ENCODE measurements around the gene SLC9A9.

Gene SLC9A9

GRCh38 chr3:143658116-143658515 lies 190.2 kb downstream of the SLC9A9 start:
- no peak for TF ChIP-seq CTCF (IDR thresholded peaks at IDR 0.05; ENCODE audit: low read depth, low read length)
- TF ChIP-seq EZH2phosphoT487 (IDR thresholded peaks at IDR 0.05; ENCODE audit: low read depth): no peak
- Histone ChIP-seq H3K4me3 (ENCODE audit: low read length) (no peak overlapping the region), H3K9ac (ENCODE audit: low read length) (no peak overlapping the region), H3K4me1 (ENCODE audit: low read length) (no peaks in the 10 kb centered on the region), H3K9me3 (ENCODE audit: insufficient read depth, low read length) (no peaks in the 10 kb centered on the region), H3K27me3 (ENCODE audit: low read depth, low read length) (no peaks in the 10 kb centered on the region), H3K79me2 (ENCODE audit: low read length) (no peaks in the 10 kb centered on the region), H3K27ac (ENCODE audit: low read length) (no peak overlapping the region), H4K20me1 (ENCODE audit: insufficient read depth, low read length) (no peaks in the 10 kb centered on the region), H3K4me2 (ENCODE audit: low read length) (no peak overlapping the region), H2AFZ (ENCODE audit: low read depth, low read length) (no peak overlapping the region), H3K36me3 (replicated peaks; ENCODE audit: low read depth, low read length) (no peaks in the 10 kb centered on the region)

- Histone ChIP-seq H3K4me3 (ENCODE audit: low read length) (no peak overlapping the region), H3K4me2 (ENCODE audit: low read length) (no peak overlapping the region), H3K9me3 (ENCODE audit: insufficient read depth, low read length) (no peaks in the 10 kb centered on the region), H3K27me3 (ENCODE audit: low read depth, low read length) (no peaks in the 10 kb centered on the region), H3K9ac (ENCODE audit: low read length) (no peak overlapping the region), H3K27ac (ENCODE audit: low read length) (no peak overlapping the region), H4K20me1 (ENCODE audit: insufficient read depth, low read length) (no peaks in the 10 kb centered on the region), H3K36me3 (replicated peaks; ENCODE audit: low read depth, low read length) (no peaks in the 10 kb centered on the region), H3K4me1 (ENCODE audit: low read length) (no peaks in the 10 kb centered on the region), H3K79me2 (ENCODE audit: low read length) (no peaks in the 10 kb centered on the region), H2AFZ (ENCODE audit: low read depth, low read length) (no peak overlapping the region)
- TF ChIP-seq CTCF (IDR thresholded peaks at IDR 0.05; ENCODE audit: low read depth, low read length) (no peak), EZH2phosphoT487 (IDR thresholded peaks at IDR 0.05; ENCODE audit: low read depth) (no peak)
These were observed 190.9 kb downstream of the SLC9A9 start for GRCh38 chr3:143657391-143657790.

GRCh38 chr3:143654906-143655305 lies 193.4 kb downstream of the SLC9A9 start:
- H3K4me2 ChIP-seq (ENCODE audit: low read length): no peak overlapping the region
- H2AFZ ChIP-seq (ENCODE audit: low read depth, low read length): no peak overlapping the region
- no peak overlapping the region for H3K27ac ChIP-seq (ENCODE audit: low read length)
- no peaks in the 10 kb centered on the region for H3K27me3 ChIP-seq (ENCODE audit: low read depth, low read length)
- no peaks in the 10 kb centered on the region for H3K36me3 ChIP-seq (replicated peaks; ENCODE audit: low read depth, low read length)
- TF ChIP-seq CTCF (IDR thresholded peaks at IDR 0.05; ENCODE audit: low read depth, low read length) (no peak), EZH2phosphoT487 (IDR thresholded peaks at IDR 0.05; ENCODE audit: low read depth) (no peak)
- H3K9ac ChIP-seq (ENCODE audit: low read length): no peak overlapping the region
- H3K4me1 ChIP-seq (ENCODE audit: low read length): no peaks in the 10 kb centered on the region
- no peaks in the 10 kb centered on the region for H4K20me1 ChIP-seq (ENCODE audit: insufficient read depth, low read length)
- H3K79me2 ChIP-seq (ENCODE audit: low read length): no peaks in the 10 kb centered on the region
- H3K9me3 ChIP-seq (ENCODE audit: insufficient read depth, low read length): no peaks in the 10 kb centered on the region
- H3K4me3 ChIP-seq (ENCODE audit: low read length): no peak overlapping the region

- no peak for TF ChIP-seq EZH2phosphoT487 (IDR thresholded peaks at IDR 0.05; ENCODE audit: low read depth)
- no peak for TF ChIP-seq CTCF (IDR thresholded peaks at IDR 0.05; ENCODE audit: low read depth, low read length)
- H2AFZ ChIP-seq (ENCODE audit: low read depth, low read length): no peak overlapping the region
These were observed 194.3 kb downstream of the SLC9A9 start for GRCh38 chr3:143653935-143654334.

More at GRCh38 chr3:143653935-143654334, 194.3 kb downstream of the SLC9A9 start:
- H3K79me2 ChIP-seq (ENCODE audit: low read length): no peaks in the 10 kb centered on the region
- H3K9me3 ChIP-seq (ENCODE audit: insufficient read depth, low read length): no peaks in the 10 kb centered on the region
- H3K4me2 ChIP-seq (ENCODE audit: low read length): no peak overlapping the region
- no peaks in the 10 kb centered on the region for H3K27me3 ChIP-seq (ENCODE audit: low read depth, low read length)
- no peak overlapping the region for H3K4me3 ChIP-seq (ENCODE audit: low read length)
- no peaks in the 10 kb centered on the region for H4K20me1 ChIP-seq (ENCODE audit: insufficient read depth, low read length)
- H3K36me3 ChIP-seq (replicated peaks; ENCODE audit: low read depth, low read length): no peaks in the 10 kb centered on the region
- H3K9ac ChIP-seq (ENCODE audit: low read length): no peak overlapping the region
- no peaks in the 10 kb centered on the region for H3K4me1 ChIP-seq (ENCODE audit: low read length)
- no peak overlapping the region for H3K27ac ChIP-seq (ENCODE audit: low read length)
